ENCODE results near the gene NCOA3. TPM values are rescaled to one million over a fixed set of nuclear protein-coding genes. Genes with fewer than 3 reads are reported as not detected.

Gene NCOA3
- total and polyA plus RNA-seq, 10 of the 15 experiments (the other 5 are each of a cell fraction or from before 2014, with no cell fraction given), result 16.9 to 96.2 (median 73.6) TPM

DNA sequence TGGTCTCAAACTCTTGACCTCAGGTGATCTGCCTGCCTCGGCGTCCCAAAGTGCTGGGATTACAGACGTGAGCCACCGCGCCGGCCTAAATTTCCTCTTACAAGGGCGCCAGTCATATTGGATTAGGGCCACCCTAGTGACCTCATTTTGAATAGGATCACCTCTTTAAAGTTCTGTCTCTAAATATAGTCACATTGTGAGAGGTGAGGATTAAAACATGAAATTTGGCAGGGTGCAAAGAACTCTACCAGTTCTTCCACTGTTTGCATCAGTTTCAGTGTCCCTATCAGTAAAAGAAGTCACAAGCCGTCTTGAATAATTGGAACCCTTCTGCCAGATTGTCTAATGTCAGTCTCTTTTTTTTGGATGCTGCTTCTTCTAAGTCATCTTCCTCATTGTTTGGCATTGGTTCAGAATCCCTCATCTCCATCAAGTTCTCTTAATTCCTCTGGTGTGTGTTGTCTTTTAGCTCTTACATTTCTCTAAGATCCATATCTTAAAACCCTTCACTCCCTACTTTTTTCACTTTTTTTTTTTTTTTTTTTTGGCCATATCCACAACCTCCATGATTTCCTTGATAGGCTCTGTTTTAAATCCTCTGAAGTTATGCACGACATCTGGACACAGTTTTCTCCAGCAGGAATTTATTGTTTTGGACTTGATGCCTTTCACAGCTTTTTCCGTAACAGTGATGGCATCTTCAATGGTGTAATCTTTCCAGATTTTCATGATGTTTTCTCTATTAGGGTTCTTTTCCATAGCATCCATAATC is 56.8 kb downstream of the NCOA3 start:
- no peak for ATAC-seq
- RAD21 ChIA-PET (ENCODE audit: unreplicated experiment), result interaction anchor here (0.7 to 1.0 kb wide), 2 partner anchors 19 to 148 kb away, joined by 3 read pairs; no protein-coding TSS in a partner anchor
- SMC1A ChIA-PET (ENCODE audit: uncharacterized antibody, unreplicated experiment), result no interaction called here
- H3K27me3 ChIP-seq (replicated peaks in 1 of 2; ENCODE audit: control insufficient read depth in 2 of 2, insufficient read depth in 2 of 2, low read length in 1 of 2), result no peaks in the 10 kb centered on the region
- DNase-seq (ENCODE audit: low read depth, low spot score), result no peak
- TF ChIP-seq JUNB (IDR thresholded peaks at IDR 0.05), result no peak
- TF ChIP-seq NFXL1 (IDR thresholded peaks at IDR 0.05; ENCODE audit: borderline replicate concordance), result peak; percentile 61; the same call in 1 of the 2 replicates
- H3K4me2 ChIP-seq (ENCODE audit: control insufficient read depth, insufficient read depth), result no peak overlapping the region
- peaks cover 79% of the 10 kb centered on the region for H3K79me2 ChIP-seq (ENCODE audit: control insufficient read depth, insufficient read depth, low read length)
- no peak for FAIRE-seq
- POLR2A ChIA-PET, result interaction anchor here (0.7 kb wide), 1 partner anchor 27 kb away, joined by 10 read pairs; no protein-coding TSS in a partner anchor
- H3K36me3 ChIP-seq (ENCODE audit: control insufficient read depth in 2 of 2, insufficient read depth in 2 of 2, low read length in 1 of 2), result 0 out of 4 replicates have a peak, but pooled peaks cover 0 to 7% of the 10 kb centered on the region in 2 experiments
- H3K27ac ChIP-seq (ENCODE audit: control insufficient read depth, insufficient read depth), result no peak overlapping the region
- H2AFZ ChIP-seq (ENCODE audit: control insufficient read depth, low read depth, low read length), result no peak overlapping the region
- H3K9ac ChIP-seq (ENCODE audit: control insufficient read depth, insufficient read depth, low read length), result no peak overlapping the region
- BruUV-seq (replicated peaks), result no TSS peak
- WGBS (ENCODE audit: insufficient coverage, insufficient replicate concordance, low lambda C conversion rate, missing lambda C conversion rate), result 98% methylated on average over 10 of the region's 10 CpGs
- H3K4me1 ChIP-seq (ENCODE audit: control insufficient read depth, insufficient read depth, low read length), result peaks cover 17% of the 10 kb centered on the region; the same call in 1 of the 2 replicates
- H3K9me3 ChIP-seq (replicated peaks; ENCODE audit: control insufficient read depth, insufficient read depth, low read length), result no peaks in the 10 kb centered on the region
- intact Hi-C loops (cut with micrococcal nuclease; ENCODE audit: unreplicated experiment), result no loop called here
- H4K20me1 ChIP-seq (ENCODE audit: control insufficient read depth, insufficient read depth), result no peaks in the 10 kb centered on the region; the same call in 1 of the 2 replicates
- CTCF ChIA-PET, result no interaction called here
- no peak overlapping the region for H3K4me3 ChIP-seq
- in situ Hi-C loops (cut with MboI), result no loop called here

DNA sequence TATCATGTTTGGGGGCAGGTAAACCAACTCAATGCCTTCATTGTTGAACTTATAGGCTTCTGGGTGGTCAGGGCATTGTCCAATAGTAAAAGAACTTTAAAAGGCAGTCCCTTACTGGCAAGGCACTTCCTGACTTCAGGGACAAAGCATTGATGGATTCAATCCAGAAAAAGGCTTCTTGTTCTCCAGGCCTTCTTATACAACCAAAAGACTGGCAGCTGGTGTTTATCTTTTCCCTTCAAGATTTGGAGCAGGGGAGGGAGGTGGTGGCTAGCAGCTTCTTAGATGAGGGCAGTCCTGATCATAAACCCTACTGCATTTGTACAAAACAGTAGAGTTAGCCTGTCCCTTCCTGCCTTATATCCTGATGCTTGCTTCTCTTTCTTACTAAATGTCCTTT is 57.5 kb downstream of the NCOA3 start:
- DNase-seq (ENCODE audit: low read depth, low spot score), result no peak
- H3K4me1 ChIP-seq (ENCODE audit: control insufficient read depth, insufficient read depth, low read length), result peaks cover 23% of the 10 kb centered on the region; the same call in 1 of the 2 replicates
- H3K4me3 ChIP-seq, result no peak overlapping the region
- no peak for FAIRE-seq
- ATAC-seq, result no peak
- H3K36me3 ChIP-seq (ENCODE audit: control insufficient read depth in 2 of 2, insufficient read depth in 2 of 2, low read length in 1 of 2), result peaks cover 0 to 10% of the 10 kb centered on the region in 2 experiments; a peak in 1 of 4 replicates
- in situ Hi-C loops (cut with MboI), result no loop called here
- no TSS peak for BruUV-seq (replicated peaks)
- H3K27me3 ChIP-seq (replicated peaks in 1 of 2; ENCODE audit: control insufficient read depth in 2 of 2, insufficient read depth in 2 of 2, low read length in 1 of 2), result no peaks in the 10 kb centered on the region
- H3K27ac ChIP-seq (ENCODE audit: control insufficient read depth, insufficient read depth), result no peak overlapping the region
- no peaks in the 10 kb centered on the region; the same call in 1 of the 2 replicates for H4K20me1 ChIP-seq (ENCODE audit: control insufficient read depth, insufficient read depth)
- no peaks in the 10 kb centered on the region for H3K9me3 ChIP-seq (replicated peaks; ENCODE audit: control insufficient read depth, insufficient read depth, low read length)
- intact Hi-C loops (cut with micrococcal nuclease; ENCODE audit: unreplicated experiment), result no loop called here
- ChIA-PET RAD21 (ENCODE audit: unreplicated experiment) (interaction anchor here (1.0 kb wide), 1 partner anchor 149 kb away, joined by 3 read pairs; no protein-coding TSS in a partner anchor), CTCF (no interaction called here), POLR2A (interaction anchor here (0.7 kb wide), 1 partner anchor 27 kb away, joined by 10 read pairs; no protein-coding TSS in a partner anchor), SMC1A (ENCODE audit: uncharacterized antibody, unreplicated experiment) (no interaction called here)
- peaks cover 86% of the 10 kb centered on the region for H3K79me2 ChIP-seq (ENCODE audit: control insufficient read depth, insufficient read depth, low read length)
- no peak overlapping the region for H3K9ac ChIP-seq (ENCODE audit: control insufficient read depth, insufficient read depth, low read length)
- no peak overlapping the region for H3K4me2 ChIP-seq (ENCODE audit: control insufficient read depth, insufficient read depth)
- TF ChIP-seq BRCA1 (IDR thresholded peaks at IDR 0.05; ENCODE audit: low read depth, low read length), result no peak
- TF ChIP-seq, protein P1, sequence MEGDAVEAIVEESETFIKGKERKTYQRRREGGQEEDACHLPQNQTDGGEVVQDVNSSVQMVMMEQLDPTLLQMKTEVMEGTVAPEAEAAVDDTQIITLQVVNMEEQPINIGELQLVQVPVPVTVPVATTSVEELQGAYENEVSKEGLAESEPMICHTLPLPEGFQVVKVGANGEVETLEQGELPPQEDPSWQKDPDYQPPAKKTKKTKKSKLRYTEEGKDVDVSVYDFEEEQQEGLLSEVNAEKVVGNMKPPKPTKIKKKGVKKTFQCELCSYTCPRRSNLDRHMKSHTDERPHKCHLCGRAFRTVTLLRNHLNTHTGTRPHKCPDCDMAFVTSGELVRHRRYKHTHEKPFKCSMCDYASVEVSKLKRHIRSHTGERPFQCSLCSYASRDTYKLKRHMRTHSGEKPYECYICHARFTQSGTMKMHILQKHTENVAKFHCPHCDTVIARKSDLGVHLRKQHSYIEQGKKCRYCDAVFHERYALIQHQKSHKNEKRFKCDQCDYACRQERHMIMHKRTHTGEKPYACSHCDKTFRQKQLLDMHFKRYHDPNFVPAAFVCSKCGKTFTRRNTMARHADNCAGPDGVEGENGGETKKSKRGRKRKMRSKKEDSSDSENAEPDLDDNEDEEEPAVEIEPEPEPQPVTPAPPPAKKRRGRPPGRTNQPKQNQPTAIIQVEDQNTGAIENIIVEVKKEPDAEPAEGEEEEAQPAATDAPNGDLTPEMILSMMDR (IDR thresholded peaks at IDR 0.05 in 2 of 3, conservative IDR thresholded peaks at IDR 0.05 in 1 of 3; ENCODE audit: control insufficient read depth in 2 of 3, extremely low read depth in 1 of 3, insufficient read depth in 1 of 3, low read depth in 3 of 3, low read length in 3 of 3), result no peak
- TF ChIP-seq POLR2A (IDR thresholded peaks at IDR 0.05; ENCODE audit: low read depth, low read length), result no peak
- no peak overlapping the region for H2AFZ ChIP-seq (ENCODE audit: control insufficient read depth, low read depth, low read length)

Measured in GM12878 (cell line).